LNCAP (cell line): ENCODE measurements around the gene C1D.

Experiments used
- CTCF ChIP-seq: fragments of 450-650 bp; IDR thresholded peaks from 2 replicates; pipeline ENCODE4 v1.5.1; 2017; ENCODE audit warnings: mild to moderate bottlenecking

Gene C1D, protein sequence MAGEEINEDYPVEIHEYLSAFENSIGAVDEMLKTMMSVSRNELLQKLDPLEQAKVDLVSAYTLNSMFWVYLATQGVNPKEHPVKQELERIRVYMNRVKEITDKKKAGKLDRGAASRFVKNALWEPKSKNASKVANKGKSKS

GRCh38 chr2:68062680-68063387 is at the start of gene C1D:
Gene C1D (minus strand): TSS chr2:68063004. CDS start chr2:68047310, 15,694 bp downstream.
- TF ChIP-seq CTCF = no peak

DNA sequence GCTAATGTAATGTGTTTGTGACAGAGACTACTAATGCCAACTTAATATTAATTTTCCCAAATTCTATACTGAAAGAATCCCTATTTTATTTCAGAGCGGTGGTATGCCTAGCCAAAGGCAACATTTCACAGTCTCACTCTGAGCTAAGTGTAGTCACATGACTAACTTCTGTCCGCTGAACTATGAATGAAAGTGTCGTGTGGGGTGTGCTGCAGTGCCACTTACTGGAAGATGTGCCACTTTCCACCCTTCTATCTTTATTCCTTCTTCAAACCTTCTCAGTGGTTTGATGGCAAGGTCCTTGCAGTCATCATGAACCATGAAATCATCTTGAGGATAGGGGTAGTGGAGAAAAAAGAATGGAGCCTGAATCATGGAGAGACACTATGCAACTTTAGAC is 47.3 kb upstream of the C1D start:
- TF ChIP-seq CTCF = no peak

- no peak for TF ChIP-seq CTCF
Measured at GRCh38 chr2:68108120-68108519, 45.3 kb upstream of the C1D start.

GRCh38 chr2:68107475-68107874 is 44.7 kb upstream of the C1D start:
- no peak for TF ChIP-seq CTCF

DNA sequence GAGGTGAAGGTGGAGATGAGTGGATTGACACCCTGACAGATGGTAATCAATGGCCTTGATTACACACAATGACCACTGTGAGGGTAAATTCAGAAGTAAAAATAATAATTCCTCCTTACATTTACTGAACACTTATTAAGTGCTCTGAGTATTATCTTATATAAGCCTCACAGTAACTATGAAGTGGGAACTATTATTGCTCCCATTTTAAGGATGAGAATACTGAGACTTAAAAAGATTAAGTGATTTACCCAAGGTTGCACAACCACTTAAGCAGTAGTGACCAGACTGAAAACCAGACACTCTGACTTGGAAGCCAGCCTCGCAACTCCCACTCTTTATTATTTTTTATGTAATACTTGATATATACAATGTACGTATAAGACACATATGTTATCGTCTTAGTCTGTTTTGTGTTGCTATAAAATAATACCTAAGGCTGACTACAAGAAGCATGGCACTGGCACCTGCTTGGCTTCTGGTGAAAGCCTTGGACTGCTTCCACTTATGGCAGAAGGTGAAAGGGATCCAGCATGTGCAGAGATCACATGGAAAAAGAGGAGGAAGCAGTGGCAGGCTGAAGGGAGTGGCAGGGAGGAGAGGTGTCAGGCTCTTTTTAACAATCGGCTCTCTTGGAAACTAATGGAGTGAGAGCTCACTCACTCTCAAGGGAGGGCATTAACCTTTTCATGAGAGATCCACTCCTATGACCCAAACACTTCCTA is 41.5 kb upstream of the C1D start:
- TF ChIP-seq CTCF = no peak

DNA sequence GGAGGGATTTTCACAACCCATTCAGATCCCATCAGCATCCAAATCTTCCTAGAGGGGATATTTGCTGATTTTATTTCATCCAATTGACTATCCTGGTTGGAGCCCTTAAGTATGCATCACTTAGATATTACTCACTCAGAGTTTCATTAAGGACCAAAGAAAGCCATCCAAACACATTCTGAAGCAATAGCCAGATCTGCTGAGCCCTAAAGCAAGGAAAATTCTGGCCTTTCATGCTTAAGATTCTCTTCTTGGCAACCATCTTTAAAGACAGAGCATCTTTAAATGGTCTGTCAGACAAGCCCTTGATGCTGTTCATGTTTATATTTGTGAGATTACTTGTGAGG is 40.9 kb upstream of the C1D start:
- no peak for TF ChIP-seq CTCF

GRCh38 chr2:68103030-68103708 is 40.4 kb upstream of the C1D start:
- no peak for TF ChIP-seq CTCF
